NCI-H2081 treated with DMSO at 0.1 percent for 48 hours (cell line): ENCODE results near the gene GRB2.
"Not testable (repeated sequence)": the region's sequence is repeated elsewhere in the genome, so short reads cannot be mapped to it uniquely, and the experiment has no call there.

Experiments
- DNase-seq: peaks from one replicate; lab custom pipeline; 2025; lab: John Stamatoyannopoulos, UW

Gene GRB2

DNA sequence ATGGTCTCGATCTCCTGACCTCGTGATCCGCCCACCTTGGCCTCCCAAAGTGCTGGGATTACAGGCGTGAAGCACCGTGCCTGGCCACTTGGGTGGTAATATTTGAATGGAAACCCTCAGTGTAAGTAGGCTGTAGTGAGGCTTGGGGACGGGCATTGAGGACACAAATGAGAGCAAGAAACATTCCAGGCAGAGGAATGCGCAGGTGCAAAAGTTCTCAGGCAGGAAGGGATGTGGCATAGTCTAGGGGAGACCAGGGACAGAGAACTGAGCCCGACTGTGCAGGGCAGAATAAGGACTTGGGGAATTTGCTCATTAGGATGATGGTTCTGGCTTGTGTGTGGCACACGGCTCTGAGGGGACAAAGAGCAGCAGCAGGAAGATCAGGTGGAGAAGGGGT is 54.8 kb downstream of the GRB2 start:
- DNase-seq = no peak

GRCh38 chr17:75350029-75350428 is 55.4 kb downstream of the GRB2 start:
- DNase-seq = no peak

- DNase-seq = no peak
Measured at GRCh38 chr17:75349589-75349988, 55.9 kb downstream of the GRB2 start.

GRCh38 chr17:75348386-75349012 is 57.0 kb downstream of the GRB2 start:
- no peak for DNase-seq

DNA sequence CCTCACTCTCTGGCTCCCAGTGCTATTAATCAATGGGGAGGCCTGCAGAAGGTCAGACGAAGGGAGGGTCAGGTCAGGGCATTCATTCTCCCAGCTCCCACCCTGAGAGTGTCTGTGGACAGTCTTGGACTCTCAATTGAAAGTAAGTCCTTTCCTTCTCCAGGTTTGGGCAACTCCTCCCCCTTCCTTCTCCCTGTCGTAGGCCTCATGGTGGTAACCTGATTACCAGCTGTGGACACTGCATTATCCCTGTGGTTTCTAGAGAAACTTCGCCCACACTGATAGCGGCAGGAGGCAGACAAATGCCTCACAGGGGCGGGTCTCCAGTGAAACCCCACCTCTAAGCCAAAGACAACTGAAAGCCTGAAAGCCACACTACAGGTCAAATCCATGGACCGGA is 58.6 kb downstream of the GRB2 start:
- no peak for DNase-seq

- DNase-seq = not testable (repeated sequence)
Measured at GRCh38 chr17:75346368-75346767, 59.1 kb downstream of the GRB2 start.

DNA sequence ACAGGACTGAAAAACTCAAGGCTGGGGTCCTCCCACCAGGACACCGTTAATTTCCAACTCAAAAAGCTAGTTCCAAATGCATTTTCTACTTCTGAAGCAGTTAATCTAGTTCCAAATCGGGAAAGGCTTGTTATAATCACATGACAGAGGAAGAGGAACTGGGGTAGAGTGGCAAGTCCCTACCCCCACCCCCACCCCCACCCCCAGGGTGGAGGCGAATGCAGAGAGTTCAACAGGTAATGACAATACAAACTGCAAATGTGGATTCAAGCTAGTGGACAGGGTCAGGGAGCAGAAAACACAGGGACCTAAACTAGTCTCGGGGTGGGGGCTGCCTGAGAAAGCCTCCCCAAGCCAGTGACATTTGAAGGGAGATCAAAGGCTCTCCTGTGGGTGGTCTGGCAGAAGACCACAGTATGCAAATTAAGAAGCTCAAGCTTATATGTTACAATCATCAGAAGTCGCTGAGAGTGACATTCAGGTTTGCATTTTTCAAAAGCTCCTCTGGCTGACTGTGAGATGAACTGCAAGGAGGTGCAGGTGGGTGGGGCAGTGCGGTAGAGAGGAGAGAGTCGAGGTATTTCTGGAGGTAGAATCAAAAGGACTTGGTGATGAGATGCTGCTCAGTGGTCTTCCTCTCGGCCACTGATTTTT is 59.8 kb downstream of the GRB2 start:
- no peak for DNase-seq

DNA sequence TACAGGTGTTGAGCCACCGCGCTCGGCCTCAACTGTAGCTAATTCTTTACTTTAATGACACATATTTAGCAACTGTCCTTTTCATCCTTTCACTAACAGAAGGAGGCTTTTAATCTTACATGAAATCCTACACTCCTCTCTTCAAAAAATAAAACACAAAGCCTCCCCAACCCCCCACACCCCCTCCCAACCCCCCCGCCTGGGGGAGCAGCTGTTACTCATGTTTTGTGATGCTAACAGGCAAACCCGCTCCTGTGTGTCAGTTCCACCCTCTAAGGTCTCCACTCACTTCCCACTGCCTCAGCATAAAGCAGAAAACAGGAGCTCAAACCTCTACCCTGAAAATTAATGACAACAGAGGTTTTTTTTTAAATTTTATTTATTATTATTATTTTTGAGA is 60.8 kb downstream of the GRB2 start:
- DNase-seq = no peak

DNA sequence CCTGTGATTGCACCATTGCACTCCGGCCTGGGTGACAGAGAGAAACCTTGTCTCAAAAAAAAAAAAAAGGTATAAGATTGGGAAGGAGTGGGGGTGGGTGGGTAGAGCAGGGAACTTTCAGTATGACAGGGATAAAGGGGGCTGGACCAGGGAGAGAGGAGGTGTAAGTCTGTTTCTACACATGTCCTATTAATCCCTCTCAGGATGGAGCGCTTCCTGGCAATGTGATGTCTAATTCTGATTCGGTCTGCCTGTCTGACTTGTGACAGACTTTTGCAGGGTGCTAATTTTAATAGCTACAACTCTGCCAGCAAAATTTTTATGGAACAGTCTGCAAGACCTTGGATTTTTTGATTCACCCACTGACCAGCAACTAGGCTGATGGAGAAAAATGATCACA is 62.5 kb downstream of the GRB2 start:
- no peak for DNase-seq

DNA sequence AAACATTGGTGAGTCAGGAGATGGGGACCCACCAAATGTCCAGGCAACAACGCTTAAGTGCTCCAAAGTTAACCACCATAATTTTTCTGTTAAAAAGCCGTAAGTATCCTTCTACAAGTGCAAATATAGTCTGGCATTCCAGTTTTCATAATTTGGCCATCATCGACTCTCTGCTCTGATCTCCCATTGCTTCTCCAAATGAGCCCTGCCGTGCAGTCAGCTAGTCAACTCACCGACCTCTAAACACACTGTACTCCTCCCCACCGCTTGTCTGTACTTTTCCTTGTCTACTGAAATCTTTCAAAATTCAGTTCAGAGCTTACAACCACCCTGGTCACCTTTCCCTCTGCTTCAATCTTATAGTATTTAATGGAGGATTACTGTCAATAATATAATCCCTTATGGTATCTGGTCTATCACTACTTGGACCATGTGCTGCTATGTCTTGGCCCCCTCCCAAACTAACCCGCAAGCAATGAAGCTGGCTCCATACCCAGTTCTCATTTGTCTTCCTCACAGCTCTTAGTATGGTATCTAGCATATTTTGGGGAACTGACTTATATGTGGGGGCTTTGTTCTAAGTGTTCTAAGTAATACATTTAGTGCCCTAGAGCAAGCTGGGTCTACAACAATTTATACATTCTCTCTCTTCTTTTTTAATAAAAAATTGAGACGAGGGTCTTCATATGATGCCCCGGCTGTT is 63.5 kb downstream of the GRB2 start:
- DNase-seq = no peak

- DNase-seq = no peak
Measured at GRCh38 chr17:75340631-75341030, 64.8 kb downstream of the GRB2 start.

- DNase-seq = no peak
Measured at GRCh38 chr17:75339971-75340370, 65.5 kb downstream of the GRB2 start.

- DNase-seq = no peak
Measured at GRCh38 chr17:75338335-75338734, 67.1 kb downstream of the GRB2 start.

DNA sequence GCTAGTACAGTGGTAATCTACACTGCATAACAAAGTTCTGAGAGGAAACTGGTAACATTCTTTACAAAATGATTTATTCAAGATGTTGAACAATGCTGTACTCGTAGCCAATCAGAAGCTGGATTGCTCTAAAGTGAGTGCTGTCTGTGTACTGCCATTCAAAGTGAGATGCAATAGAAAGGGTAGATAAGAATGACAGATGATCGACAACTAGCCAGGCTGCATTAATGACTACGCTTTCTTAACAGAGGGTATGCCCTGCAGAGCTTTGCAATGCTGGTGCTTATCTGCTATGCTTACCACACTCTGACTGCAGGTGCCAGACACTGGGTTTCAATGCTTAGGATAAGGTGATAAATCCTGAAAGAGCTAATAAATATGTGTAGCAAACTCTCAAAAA is 70.2 kb downstream of the GRB2 start:
- DNase-seq = no peak

- no peak for DNase-seq
Measured at GRCh38 chr17:75334723-75335122, 70.8 kb downstream of the GRB2 start.

DNA sequence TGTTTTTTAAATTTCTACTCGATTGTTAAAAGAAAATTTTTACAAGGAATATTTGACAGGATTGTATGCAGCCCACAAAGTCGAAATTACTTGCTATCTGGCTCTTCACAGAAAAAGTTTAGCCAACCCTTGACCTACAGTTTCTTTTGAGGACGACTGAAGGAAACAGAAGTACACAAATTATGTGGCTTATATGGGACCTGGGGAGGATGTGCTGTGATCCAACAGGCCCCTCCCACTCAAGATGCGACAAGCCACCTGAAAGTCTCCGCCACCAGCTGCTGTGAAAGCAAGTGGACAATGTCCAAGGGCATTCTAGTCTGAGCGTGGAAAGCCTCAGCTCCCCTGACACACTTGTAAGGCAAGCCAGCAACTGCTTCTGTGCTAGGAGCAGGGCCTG is 73.8 kb downstream of the GRB2 start:
- no peak for DNase-seq

DNA sequence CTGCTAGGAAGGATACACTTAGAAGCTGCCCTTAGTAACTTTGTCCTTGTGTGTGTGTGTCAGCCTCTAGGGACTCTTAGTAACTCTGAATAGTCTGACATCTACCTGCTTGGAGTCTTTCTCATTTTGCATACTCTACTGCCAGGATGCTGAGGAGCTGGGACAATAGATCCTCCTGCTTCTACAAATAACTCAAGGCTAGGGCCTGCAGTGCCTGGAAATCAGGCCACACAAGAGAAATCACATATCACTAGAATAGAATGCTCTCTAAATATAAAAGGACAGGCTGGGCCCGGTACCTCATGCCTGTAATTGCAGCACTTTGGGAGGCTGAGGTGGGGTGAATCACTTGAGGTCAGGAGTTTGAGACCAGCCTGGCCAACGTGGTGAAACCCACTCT is 77.7 kb downstream of the GRB2 start:
- no peak for DNase-seq

DNA sequence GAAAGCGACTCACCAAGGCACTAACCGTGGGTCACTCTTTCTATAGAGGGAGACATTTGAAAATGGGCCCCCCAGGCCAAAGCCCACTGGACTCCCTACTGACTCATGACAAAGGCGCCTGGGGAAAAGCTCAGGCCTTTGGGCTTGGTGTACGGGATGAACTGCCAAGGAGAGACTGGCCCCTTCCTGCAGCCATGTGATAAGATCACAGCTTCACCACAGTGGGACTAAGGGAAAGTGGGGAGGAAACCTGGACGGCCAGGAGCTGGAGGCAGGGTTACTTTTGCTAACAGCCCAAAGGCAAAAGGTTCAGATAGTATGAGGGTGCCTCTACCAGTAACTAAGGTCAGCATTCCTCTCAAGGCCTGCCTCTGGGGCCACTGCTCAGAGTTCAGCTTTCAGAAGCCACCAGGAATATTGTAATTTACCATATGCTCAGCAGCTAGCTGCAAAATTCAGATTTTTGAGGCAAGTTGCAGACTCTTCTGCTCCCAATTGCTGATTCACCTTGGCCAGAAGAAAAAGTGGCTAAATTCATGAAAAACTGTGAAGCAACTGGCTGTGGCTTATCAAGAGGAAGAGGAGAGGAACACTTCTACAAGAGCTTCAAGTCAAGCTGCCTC is 79.1 kb downstream of the GRB2 start:
- no peak for DNase-seq

DNA sequence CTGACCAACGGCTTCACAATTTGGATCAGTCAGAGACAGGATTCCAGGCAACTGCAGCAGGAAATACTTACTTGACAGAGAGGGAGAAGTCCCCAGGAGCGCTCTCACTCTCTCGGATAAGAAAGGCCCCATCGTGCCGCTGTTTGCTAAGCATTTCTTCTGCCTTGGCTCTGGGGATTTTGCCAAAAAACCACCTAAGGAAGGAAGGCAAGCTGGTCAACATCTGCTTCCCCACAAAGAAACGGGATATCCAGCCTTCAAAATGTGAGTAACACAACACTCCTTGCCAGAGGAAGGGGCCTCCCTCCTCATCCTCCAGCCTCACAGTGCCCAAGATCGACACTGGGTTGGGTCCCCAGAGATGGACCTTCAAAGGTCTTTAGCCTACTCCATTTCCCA is 79.7 kb downstream of the GRB2 start:
- no peak for DNase-seq

DNA sequence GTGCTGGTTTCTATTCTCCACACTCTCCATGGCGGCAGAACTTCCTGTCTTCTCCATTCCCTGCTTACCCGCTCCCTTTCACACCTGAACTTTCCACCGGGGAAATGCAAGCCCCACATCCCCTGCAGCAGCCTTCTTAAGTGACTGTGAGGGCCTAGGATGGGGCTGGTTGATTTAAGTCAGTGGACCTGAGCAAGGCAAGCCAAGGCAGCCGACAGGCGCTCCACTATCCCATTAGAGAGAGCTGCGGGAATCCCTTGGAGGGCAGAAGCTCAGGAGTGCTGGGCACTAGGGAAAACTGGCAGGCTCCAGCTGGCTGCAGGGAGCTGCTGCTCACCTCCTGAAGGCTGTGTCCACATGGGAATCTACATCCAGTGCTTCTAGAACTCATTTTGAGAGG is 80.1 kb downstream of the GRB2 start:
- no peak for DNase-seq

DNA sequence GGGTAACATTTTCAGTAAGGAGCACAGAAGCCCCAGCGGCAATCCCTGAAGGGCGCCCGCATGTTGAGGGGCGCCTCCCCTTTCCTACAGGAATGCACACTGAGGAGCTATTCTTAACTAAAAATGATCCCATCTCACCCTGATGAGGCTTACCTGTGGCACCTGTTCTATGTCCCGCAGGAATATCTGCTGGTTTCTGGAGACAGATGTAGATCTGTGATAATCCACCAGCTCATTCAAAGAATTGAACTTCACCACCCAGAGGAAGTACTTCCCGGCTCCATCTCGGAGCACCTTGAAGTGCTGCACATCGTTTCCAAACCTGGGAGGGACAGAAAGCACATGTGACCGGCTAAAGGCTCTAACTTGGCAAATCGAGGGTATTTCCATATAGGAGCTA is 84.0 kb downstream of the GRB2 start:
- no peak for DNase-seq

DNA sequence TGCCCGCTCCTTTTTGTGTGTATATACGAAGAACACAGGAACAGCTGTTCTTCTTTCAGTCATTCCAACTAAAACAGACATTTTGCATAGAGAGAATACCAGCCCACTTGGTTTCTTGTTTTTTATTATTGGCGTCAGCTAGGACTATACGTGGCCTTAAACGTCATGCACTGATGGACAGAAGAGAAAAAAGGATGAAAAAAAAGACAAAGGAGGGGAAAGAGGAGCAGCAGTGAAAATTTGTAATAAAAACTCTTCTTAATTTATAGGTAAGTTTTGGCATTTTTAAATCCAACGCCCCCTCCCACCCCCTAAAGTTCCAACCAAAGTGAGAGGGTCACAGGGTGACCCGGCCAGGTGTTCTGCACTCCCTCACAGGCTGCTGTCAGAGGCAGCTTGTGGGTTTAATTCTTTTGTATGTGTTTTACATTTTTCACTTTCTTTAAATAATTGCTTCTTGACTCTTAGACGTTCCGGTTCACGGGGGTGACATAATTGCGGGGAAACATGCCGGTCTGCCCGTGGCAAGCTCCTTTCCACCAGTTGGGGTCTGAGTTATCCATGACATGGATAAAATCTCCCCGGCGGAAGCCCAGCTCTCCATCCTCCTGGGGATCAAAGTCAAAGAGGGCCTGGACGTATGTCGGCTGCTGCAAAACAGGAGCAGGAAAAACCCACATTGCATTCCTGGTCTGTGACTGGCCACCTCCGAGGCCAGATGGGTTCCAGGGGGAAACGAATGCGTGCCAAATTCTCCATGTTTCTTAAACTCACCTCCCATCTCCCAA is 85.4 kb downstream of the GRB2 start:
- no peak for DNase-seq
